GM06990 (cell line): ENCODE results near the gene AASDH.

Source experiments
- DNase-seq: peaks from one replicate; pipeline ENCODE4 v3.0.0-alpha.2; 2011; ENCODE audit not compliant: insufficient read length; ENCODE audit errors: extremely low read depth
- H3K27me3 ChIP-seq: replicated peaks from 2 replicates; pipeline ENCODE4 v1.6.0; 2011; ENCODE audit warnings: low read length; ENCODE audit not compliant: control insufficient read depth, insufficient read depth
- H3K36me3 ChIP-seq: 2 replicates; pipeline ENCODE4 v1.5.1; 2011; ENCODE audit warnings: low read length; ENCODE audit not compliant: control insufficient read depth, insufficient read depth
- H3K4me3 ChIP-seq: replicated peaks from 2 replicates; pipeline ENCODE4 v1.5.1; 2011; ENCODE audit warnings: low read depth, mild to moderate bottlenecking, control low read depth, low read length
- CTCF ChIP-seq: IDR thresholded peaks from 2 replicates; pipeline ENCODE4 v1.5.1; 2011; ENCODE audit warnings: low read length, control low read depth, mild to moderate bottlenecking, inconsistent platforms; ENCODE audit not compliant: insufficient read depth, poor library complexity, severe bottlenecking

The AASDH gene

DNA sequence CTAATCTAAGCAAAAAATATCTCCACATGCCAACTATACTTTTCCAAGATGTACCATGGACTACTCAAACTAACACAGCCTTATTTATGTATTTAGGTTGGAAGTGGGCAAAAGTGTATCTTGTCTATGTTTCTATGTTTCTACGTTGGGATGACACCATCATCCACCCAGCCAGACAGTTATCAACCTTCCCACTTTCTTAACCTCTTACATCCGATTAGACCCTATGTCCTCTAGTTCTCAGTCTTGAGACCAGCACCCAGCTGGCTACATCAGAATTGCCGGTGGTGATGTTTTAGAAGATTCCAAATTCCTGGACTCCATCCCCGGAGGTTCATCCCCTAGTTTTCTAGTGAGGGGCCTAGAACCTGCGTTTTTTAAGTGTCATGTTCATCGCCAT, 1.0 kb upstream of the AASDH start:
- H3K4me3 ChIP-seq, result peak overlapping the region; percentile 83
- DNase-seq, result no peak
- H3K36me3 ChIP-seq, result no peaks in the 10 kb centered on the region
- H3K27me3 ChIP-seq, result no peaks in the 10 kb centered on the region
- no peak for TF ChIP-seq CTCF

GRCh38 chr4:56386091-56386490, 1.2 kb downstream of the AASDH start:
- TF ChIP-seq CTCF, result no peak
- DNase-seq, result no peak
- H3K4me3 ChIP-seq, result peak overlapping the region; percentile 42

DNA sequence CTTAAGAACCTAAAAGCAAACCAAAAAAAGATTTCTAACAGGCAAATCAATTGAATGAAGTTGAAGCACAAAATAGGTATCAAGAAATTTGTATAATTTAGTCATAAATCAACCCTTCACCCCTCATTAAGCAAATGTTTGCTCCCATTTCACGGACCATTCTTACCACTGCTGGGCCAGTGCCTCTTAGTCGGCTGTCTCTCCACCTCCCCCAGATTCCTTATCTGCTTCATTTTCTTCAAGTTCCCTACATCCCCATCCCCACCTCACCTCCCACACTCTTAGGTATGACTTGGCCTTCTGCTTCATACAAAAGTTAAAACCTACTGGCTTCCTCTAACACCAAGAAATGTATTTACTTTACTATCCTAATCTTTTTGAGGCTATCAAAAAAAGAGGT, 11.8 kb downstream of the AASDH start:
- DNase-seq, result no peak
- TF ChIP-seq CTCF, result no peak

More at GRCh38 chr4:56386091-56386490, 1.2 kb downstream of the AASDH start:
- Histone ChIP-seq H3K27me3 (no peaks in the 10 kb centered on the region), H3K36me3 (no peaks in the 10 kb centered on the region)

GRCh38 chr4:56374956-56375355, 12.3 kb downstream of the AASDH start:
- TF ChIP-seq CTCF, result no peak
- Histone ChIP-seq H3K36me3 (no peaks in the 10 kb centered on the region; the same call in none of the 2 replicates), H3K27me3 (no peaks in the 10 kb centered on the region), H3K4me3 (no peak overlapping the region)
- DNase-seq, result no peak

More for the DNA sequence above, 11.8 kb downstream of the AASDH start:
- no peaks in the 10 kb centered on the region; the same call in none of the 2 replicates for H3K36me3 ChIP-seq
- no peaks in the 10 kb centered on the region for H3K27me3 ChIP-seq
- no peak overlapping the region for H3K4me3 ChIP-seq

DNA sequence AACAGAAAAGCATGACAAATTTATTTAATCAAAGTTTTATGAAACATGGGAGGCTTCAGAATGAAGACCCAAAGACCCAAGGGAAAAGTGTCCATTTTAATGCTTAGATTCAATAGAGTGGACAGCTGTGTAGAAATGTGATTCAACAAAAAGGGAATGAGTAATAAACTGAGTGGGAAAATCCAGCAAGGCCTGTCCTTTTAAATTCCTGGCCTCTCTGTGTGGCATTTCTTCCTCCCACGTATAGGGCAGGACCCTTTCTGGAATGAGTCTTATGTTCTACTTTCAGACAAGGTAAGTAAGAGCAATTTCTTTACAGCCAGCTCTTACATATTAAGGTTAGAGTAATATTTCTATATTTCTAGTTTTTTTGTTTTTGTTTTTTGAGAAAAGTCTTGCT, 14.5 kb downstream of the AASDH start:
- Histone ChIP-seq H3K27me3 (no peaks in the 10 kb centered on the region), H3K4me3 (no peak overlapping the region), H3K36me3 (no peaks in the 10 kb centered on the region; the same call in none of the 2 replicates)
- TF ChIP-seq CTCF, result no peak
- no peak for DNase-seq

DNA sequence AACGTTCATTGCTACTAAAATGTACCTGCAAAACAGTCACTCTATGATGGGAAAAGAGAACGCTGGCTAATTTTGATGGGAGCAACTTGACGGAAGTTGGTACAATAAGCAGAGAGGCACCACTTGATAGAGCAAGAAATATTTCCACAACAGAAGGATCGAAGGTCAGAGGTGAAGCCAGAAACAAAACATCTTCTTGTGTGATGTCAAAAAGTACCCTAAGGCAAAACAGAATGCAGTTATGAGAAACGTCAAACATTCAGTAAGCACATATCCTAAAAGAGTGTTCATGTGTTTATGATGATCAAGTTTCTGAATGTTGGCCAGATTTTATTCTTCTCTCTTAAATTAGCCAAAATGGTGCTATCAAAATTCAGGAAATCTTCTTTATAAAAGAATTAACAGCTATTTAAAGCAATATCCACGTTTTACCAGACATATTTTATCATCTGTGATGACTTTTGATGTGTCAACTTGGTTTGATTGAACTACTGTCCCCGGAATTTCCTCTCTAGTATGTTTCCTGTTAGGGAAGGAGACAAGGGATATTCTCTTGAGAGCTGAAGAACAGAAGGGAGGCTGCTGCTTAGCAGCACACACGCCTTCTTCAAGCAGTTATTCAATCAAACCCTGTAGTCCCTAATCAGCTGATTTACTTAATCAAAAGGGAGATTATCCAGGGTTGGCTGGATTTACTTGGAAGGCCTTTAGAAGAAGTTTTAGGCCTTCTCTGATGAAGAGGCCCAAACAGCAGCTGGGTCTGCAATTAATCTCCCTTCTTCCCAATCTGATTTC, 15.7 kb downstream of the AASDH start:
- Histone ChIP-seq H3K36me3 (no peaks in the 10 kb centered on the region; the same call in none of the 2 replicates), H3K4me3 (no peak overlapping the region), H3K27me3 (no peaks in the 10 kb centered on the region)
- no peak for DNase-seq
- TF ChIP-seq CTCF, result no peak
